HG03342 (cell line): Measurements from ENCODE around the gene TRAPPC13.
"Not testable (repeated sequence)": the region's sequence is repeated elsewhere in the genome, so short reads cannot be mapped to it uniquely, and the experiment has no call there.

ENCODE experiments used
- ATAC-seq: cut with Tn5 transposase; IDR thresholded peaks from one replicate; pipeline ENCODE4 v1.9.1; 2021; ENCODE audit warnings: mild to moderate bottlenecking, moderate library complexity; ENCODE audit not compliant: unreplicated experiment

Gene TRAPPC13

DNA sequence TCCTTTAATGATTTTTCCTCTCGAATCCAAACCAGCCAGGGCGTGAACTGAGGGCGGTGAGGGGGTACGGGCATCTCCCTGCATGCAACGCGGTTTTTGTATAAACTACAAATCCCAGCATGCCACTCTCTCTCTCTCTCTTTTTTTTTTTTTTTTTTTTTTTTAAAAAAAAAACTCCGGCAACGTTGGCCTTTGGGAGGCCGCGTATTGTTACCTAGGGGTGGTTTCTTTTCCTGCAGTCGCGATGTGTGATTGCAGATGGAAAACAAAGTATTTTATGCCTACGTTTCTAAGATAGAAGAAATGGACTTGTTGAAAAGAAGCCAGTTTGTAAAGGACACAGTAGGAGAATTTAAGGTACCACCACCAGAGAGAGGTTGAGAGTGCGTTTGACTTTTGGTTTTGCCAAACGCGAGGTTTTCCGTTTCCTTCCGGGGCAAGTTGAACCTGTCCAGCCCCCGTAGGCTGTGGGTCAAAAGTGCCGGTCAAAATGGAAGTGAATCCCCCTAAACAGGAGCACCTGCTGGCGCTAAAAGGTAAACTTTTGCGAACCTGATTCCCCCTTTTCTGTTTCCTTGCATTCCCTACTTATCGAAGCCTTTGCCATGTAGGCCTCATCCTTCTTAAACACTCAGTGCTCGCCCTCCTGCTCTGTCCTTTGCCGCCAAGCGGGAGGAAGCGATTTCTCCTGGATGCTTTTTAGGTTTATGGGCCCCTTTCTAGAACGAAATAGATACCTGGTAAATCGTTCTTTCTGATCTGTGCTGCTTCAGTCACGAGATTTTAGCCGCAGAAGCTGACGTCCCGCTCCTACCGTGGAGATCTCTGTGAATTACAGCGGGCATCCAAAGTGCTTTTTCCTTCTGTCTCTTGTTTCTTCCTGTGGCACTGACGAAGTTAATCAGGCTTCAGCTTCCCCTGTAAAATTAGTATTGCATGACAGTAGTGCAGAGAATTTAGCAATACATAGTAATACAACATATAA lies at the start of gene TRAPPC13, which contains the start of gene SHLD3:
Gene TRAPPC13 (plus strand): TSS at position 457 of the 985 bp plus-strand sequence. CDS start 34 bp downstream, at position 491.
Gene SHLD3 (plus strand): TSS at position 457 of the 985 bp plus-strand sequence. CDS start 4,561 bp downstream, outside the sequence.
- peak; percentile 69 for ATAC-seq

- ATAC-seq: no peak
These were observed 47.7 kb upstream of the TRAPPC13 start for GRCh38 chr5:65577141-65577540.

- no peak for ATAC-seq
These were observed 36.1 kb upstream of the TRAPPC13 start for GRCh38 chr5:65588694-65589093.

DNA sequence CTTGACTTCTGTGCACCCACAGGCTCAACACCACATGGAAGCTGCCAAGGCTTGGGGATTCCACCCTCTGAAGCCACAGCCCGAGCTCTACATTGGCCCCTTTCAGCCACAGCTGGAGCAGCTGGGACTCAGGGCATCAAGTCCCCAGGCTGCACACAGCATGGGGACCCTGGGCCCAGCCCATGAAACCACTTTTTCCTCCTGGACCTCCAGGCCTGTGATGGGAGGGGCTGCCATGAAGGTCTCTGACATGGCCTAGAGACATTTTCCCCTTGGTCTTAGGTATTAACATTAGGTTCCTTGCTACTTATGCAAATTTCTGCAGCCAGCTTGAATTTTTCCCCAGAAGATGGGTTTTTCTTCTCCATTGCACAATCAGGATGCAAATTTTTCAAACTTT lies 23.1 kb upstream of the TRAPPC13 start:
- not testable (repeated sequence) for ATAC-seq

DNA sequence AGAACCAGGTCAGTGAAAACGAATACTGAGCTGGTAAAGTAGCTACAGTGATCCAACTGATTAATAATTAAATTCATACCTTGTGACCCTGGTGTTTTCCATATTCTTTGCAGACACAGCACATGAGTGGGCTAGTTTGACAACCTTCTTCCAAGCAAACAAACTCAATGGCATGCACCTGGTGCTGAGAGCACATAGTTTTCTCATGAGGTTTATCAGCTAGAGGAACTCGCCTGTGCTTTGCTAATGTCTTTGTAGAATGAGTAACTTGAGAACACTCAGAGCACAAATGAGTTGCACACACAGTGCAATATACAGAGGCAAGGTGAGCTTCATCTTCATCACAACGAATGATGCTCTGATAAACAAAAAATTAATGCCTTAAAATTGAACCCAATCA lies 13.3 kb upstream of the TRAPPC13 start:
- ATAC-seq: no peak

- ATAC-seq: no peak
These were observed 12.4 kb upstream of the TRAPPC13 start for GRCh38 chr5:65612298-65612907.

DNA sequence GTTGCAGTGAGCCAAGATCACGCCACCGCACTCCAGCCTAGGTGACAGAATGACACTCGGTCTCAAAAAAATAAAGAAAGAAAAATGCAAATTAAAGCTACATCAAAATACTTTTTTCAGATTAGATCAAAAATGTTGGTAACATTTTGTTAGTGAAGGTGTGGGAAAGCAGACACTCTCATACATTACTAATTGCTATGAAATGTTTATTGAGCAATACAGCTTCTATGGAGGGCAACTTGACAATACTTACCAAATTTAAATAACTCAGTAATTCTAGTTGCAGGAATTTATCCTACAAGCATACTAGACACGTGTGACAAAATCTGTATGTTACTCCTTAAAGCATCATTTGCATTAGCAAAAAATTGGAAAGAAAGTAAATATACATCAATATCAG lies 4.8 kb upstream of the TRAPPC13 start:
- no peak for ATAC-seq

- not testable (repeated sequence) for ATAC-seq
These were observed 2.9 kb upstream of the TRAPPC13 start for GRCh38 chr5:65621961-65622360.

DNA sequence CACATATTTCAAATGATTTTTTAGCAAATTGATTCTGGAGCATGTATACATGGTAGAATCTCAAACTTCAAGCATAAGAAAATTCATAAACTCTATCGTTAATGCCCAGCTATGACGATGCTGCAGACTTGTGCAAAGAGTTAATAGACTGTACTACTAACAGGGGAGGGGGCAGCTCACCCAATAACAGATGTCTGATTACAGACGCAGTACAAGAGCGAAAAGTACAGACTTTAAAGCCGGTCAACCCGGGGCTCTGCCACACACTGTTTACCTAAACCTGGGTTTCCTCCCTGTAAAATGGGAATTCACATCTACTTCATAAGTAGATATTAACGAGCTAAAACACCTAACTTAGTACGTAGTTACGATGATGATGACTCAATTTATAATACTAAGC lies 1.3 kb upstream of the TRAPPC13 start:
- no peak for ATAC-seq

DNA sequence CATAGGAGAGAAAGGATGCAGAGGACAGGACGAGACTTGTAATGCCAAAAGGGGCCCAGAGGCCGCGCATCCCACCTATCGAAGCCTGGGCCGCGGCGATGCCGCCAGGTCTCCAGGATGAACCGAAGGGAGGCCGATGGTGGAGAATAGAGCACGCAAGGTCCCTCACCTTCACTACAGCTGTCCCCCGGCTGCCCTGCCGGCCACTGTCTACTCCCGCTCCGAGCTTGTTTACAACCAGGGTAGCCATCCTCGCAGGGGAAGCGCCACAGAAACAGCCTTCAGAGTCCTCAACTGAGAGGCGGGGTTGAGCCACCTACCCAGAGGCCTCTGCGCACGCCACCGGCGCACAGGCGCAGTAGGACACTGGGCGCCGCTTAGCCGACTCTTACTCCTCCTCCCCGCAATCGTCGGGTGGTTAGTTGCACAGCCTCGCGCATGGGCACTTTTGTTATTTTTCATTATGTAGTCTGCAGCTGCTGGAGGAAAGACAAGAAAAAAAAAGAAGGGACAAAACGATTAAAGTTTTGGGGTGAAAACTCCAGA lies 729 bp upstream of the TRAPPC13 start, which contains the start of gene TRIM23:
Gene TRIM23 (minus strand): TSS at position 309 of the 546 bp plus-strand sequence. CDS start 59 bp downstream, at position 250.
- peak; percentile 94 for ATAC-seq

- ATAC-seq: no peak
These were observed 916 bp downstream of the TRAPPC13 start for GRCh38 chr5:65625743-65626142.

- no peak for ATAC-seq
These were observed 6.2 kb downstream of the TRAPPC13 start for GRCh38 chr5:65630981-65631380.

GRCh38 chr5:65640240-65640639 lies 15.4 kb downstream of the TRAPPC13 start:
- ATAC-seq: no peak

DNA sequence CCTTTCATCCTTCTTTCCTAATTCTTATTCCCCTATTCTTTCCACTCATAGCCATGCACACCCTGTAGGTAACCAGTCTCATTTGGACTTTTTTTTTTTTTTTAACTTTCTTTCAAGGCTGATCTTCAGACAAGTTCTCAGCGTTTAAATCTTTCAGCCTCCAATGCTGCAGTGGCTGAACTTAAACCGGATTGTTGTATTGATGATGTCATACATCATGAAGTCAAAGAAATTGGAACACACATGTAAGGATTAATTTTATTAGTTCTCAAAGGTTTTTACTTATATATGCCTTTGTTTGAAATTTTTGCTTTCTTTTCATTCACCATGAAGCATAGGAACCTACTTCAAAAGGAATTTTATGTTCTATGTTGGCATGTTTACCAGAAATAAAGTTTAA lies 22.1 kb downstream of the TRAPPC13 start:
- ATAC-seq: no peak

GRCh38 chr5:65647941-65648340 lies 23.1 kb downstream of the TRAPPC13 start:
- ATAC-seq: no peak

- ATAC-seq: no peak
These were observed 26.3 kb downstream of the TRAPPC13 start for GRCh38 chr5:65651144-65651543.

GRCh38 chr5:65654713-65655112 lies 29.9 kb downstream of the TRAPPC13 start:
- ATAC-seq: no peak

GRCh38 chr5:65663804-65664521 lies 39.1 kb downstream of the TRAPPC13 start:
- no peak for ATAC-seq

DNA sequence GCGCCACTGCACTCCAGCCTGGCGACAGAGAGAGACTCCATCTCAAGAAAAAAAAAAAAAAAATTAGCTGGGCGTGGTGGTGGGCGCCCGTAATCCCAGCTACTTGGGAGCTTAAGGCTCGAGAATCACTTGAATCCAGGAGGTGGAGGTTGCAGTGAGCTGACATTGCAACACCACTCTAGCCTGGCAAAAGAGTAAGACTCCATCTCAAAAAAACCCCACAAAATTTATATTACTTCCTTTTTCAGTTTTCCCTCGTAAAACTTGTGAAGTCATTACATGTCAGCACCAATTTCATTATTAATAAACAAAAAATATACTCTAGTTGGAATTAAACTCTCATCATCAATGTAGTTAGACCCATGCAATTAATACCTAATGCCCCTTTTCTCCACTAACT lies 43.9 kb downstream of the TRAPPC13 start:
- no peak for ATAC-seq

DNA sequence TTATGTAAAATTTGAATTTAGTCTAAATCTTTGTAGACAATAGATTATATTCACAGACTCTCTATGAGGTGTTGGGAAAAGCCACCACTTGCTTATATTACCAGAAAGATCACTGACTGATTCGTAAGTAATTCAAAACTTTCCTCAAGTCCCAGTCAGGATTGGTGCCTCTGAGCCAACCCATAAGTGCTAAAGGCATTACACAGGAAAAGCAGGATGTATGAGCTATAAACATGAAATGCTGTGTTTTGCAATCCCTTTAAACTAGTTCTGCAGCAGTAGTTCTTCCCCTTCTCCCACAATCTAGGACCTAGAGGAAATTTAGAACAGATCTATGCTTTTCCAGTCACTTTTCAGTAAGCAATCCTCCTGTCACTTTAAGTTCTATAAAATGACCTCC lies 48.0 kb downstream of the TRAPPC13 start:
- no peak for ATAC-seq

- no peak for ATAC-seq
These were observed 49.9 kb downstream of the TRAPPC13 start for GRCh38 chr5:65674749-65675148.
